GM19468 (cell line): ENCODE measurements around the gene KDM4E.
"Not testable (repeated sequence)": the region's sequence is repeated elsewhere in the genome, so short reads cannot be mapped to it uniquely, and the experiment has no call there.

Experiments used
- ATAC-seq: cut with Tn5 transposase; IDR thresholded peaks from one replicate; pipeline ENCODE4 v1.9.1; 2021; ENCODE audit warnings: mild to moderate bottlenecking, moderate library complexity, moderate number of reproducible peaks; ENCODE audit not compliant: unreplicated experiment; ENCODE audit errors: extremely low read depth

KDM4E gene

GRCh38 chr11:95049122-95049521 is 24.1 kb downstream of the KDM4E start, which contains the start of gene KDM4F:
KDM4F (plus strand) TSS chr11:95049422.
- not testable (repeated sequence) for ATAC-seq

- ATAC-seq = no peak
Observed at GRCh38 chr11:95050595-95051202, 25.6 kb downstream of the KDM4E start.

- ATAC-seq = no peak
Observed at GRCh38 chr11:95054356-95054755, 29.3 kb downstream of the KDM4E start.

GRCh38 chr11:95055283-95055897 is 30.3 kb downstream of the KDM4E start:
- peak; percentile 69 for ATAC-seq

GRCh38 chr11:95057959-95058358 is 32.9 kb downstream of the KDM4E start:
- ATAC-seq = no peak

- no peak for ATAC-seq
Observed at GRCh38 chr11:95058621-95059020, 33.6 kb downstream of the KDM4E start.

- ATAC-seq = no peak
Observed at GRCh38 chr11:95059046-95059445, 34.0 kb downstream of the KDM4E start.

- no peak for ATAC-seq
Observed at GRCh38 chr11:95065336-95065735, 40.3 kb downstream of the KDM4E start.

- peak; percentile 5 for ATAC-seq
Observed at GRCh38 chr11:95066716-95067038, 41.6 kb downstream of the KDM4E start, which contains the start of gene SRSF8. SRSF8 (plus strand) TSS chr11:95066919; CDS start chr11:95067227, 308 bp downstream.

- peak; percentile 42 for ATAC-seq
Observed at GRCh38 chr11:95067039-95067840, 42.2 kb downstream of the KDM4E start.

GRCh38 chr11:95067841-95068219 is 42.8 kb downstream of the KDM4E start:
- no peak for ATAC-seq

- peak; percentile 54 for ATAC-seq
Observed at GRCh38 chr11:95068549-95068948, 43.5 kb downstream of the KDM4E start.

- ATAC-seq = no peak
Observed at GRCh38 chr11:95070471-95070870, 45.4 kb downstream of the KDM4E start.

GRCh38 chr11:95072948-95073347 is 47.9 kb downstream of the KDM4E start:
- ATAC-seq = no peak

GRCh38 chr11:95074792-95075563 is 49.9 kb downstream of the KDM4E start:
- ATAC-seq = no peak

- ATAC-seq = peak; percentile 51
Observed at GRCh38 chr11:95076416-95076815, 51.4 kb downstream of the KDM4E start.

- ATAC-seq = no peak
Observed at GRCh38 chr11:95076981-95077380, 51.9 kb downstream of the KDM4E start.
